DND-41 (cell line): ENCODE results near the gene VCAN.

Source experiments
- ATAC-seq: fragments of 200-7000 bp; cut with Tn5 transposase; 3 replicates; pipeline ENCODE4 v1.9.1; 2021; ENCODE audit warnings: low read depth; ENCODE audit not compliant: insufficient read depth
- DNase-seq: peaks from one replicate; pipeline ENCODE4 v3.0.0-alpha.2; 2020
- H2AFZ ChIP-seq: 2 replicates; pipeline ENCODE4 v1.6.0; 2012; ENCODE audit warnings: low read depth, low read length
- H3K27ac ChIP-seq: 2 replicates; pipeline ENCODE4 v1.5.1; 2012; ENCODE audit warnings: low read length, inconsistent platforms
- H3K27me3 ChIP-seq: fragments of 200-600 bp; sonication (generic); 2 replicates; pipeline ENCODE4 v1.6.0; 2012; ENCODE audit warnings: low read length, mild to moderate bottlenecking, inconsistent platforms; ENCODE audit not compliant: insufficient read depth, poor library complexity
- H3K36me3 ChIP-seq: 2 replicates; pipeline ENCODE4 v1.5.1; 2012; ENCODE audit warnings: low read length, inconsistent platforms; ENCODE audit not compliant: insufficient read depth
- H3K4me1 ChIP-seq: 2 replicates; pipeline ENCODE4 v1.5.1; 2012; ENCODE audit warnings: mild to moderate bottlenecking, low read length; ENCODE audit not compliant: insufficient read depth
- H3K4me2 ChIP-seq: 2 replicates; pipeline ENCODE4 v1.6.0; 2012; ENCODE audit warnings: mild to moderate bottlenecking, moderate library complexity, low read length, inconsistent platforms; ENCODE audit not compliant: insufficient read depth
- H3K4me3 ChIP-seq, 2 experiments: fragments of 200-600 bp in 1 of 2; shearing (Covaris generic) in 1 of 2; 2 replicates each; pipeline ENCODE4 v1.5.1; 2012 to 2016; ENCODE audit warnings: inconsistent platforms in 2 of 2, low read length in 2 of 2, mild to moderate bottlenecking in 2 of 2, low read depth in 1 of 2, moderate library complexity in 1 of 2
- H3K79me2 ChIP-seq: 2 replicates; pipeline ENCODE4 v1.6.0; 2012; ENCODE audit warnings: low read length, inconsistent platforms; ENCODE audit not compliant: insufficient read depth
- H3K9ac ChIP-seq: 2 replicates; pipeline ENCODE4 v1.6.0; 2012; ENCODE audit warnings: low read depth, mild to moderate bottlenecking, inconsistent platforms, low read length, moderate library complexity
- H3K9me3 ChIP-seq: 2 replicates; pipeline ENCODE4 v1.5.1; 2012; ENCODE audit warnings: low read length, moderate library complexity, mild to moderate bottlenecking, inconsistent platforms; ENCODE audit not compliant: insufficient read depth, severe bottlenecking
- H4K20me1 ChIP-seq: 2 replicates; pipeline ENCODE4 v1.6.0; 2012; ENCODE audit warnings: low read length; ENCODE audit not compliant: insufficient read depth
- EZH2 ChIP-seq: IDR thresholded peaks from 3 replicates; pipeline ENCODE4 v1.6.1; 2012; ENCODE audit warnings: borderline replicate concordance, low read depth, mild to moderate bottlenecking, moderate library complexity, low read length, inconsistent platforms; ENCODE audit not compliant: severe bottlenecking
- TF ChIP-seq, protein P1 (sequence below): IDR thresholded peaks from 2 replicates; pipeline ENCODE4 v1.5.1; 2012; ENCODE audit warnings: borderline replicate concordance, low read length, moderate library complexity, mild to moderate bottlenecking; ENCODE audit not compliant: poor library complexity, severe bottlenecking; ENCODE audit errors: extremely low read depth

Gene VCAN

DNA sequence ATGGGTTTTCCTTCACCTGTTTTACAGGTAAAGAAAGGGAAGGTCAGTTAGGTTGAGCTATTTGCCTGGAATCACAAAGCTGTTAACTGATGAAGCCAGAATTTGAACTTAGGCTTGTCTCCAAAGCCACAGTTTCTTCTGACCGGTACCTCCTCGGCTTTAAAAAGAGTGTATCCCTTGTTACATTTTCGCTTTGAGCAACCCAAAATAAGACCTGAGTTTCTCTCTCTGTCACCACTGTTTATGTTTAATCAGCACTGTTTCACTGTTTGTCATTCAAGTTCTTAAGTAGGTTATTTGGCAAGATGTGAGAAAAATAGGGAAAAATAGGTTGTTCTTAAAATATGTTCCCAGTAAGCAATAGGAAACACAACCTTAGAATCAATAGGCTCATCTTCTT lies 84.6 kb downstream of the VCAN start:
- Histone ChIP-seq H2AFZ (no peak overlapping the region), H3K36me3 (no peaks in the 10 kb centered on the region), H3K4me2 (no peak overlapping the region), H3K79me2 (no peaks in the 10 kb centered on the region), H3K27ac (no peak overlapping the region), H3K4me1 (no peaks in the 10 kb centered on the region), H3K9ac (no peak overlapping the region), H4K20me1 (no peaks in the 10 kb centered on the region), H3K9me3 (no peaks in the 10 kb centered on the region), H3K27me3 (no peaks in the 10 kb centered on the region), H3K4me3 (no peak overlapping the region)
- ATAC-seq (no peak), DNase-seq (no peak)
- TF ChIP-seq, protein P1, sequence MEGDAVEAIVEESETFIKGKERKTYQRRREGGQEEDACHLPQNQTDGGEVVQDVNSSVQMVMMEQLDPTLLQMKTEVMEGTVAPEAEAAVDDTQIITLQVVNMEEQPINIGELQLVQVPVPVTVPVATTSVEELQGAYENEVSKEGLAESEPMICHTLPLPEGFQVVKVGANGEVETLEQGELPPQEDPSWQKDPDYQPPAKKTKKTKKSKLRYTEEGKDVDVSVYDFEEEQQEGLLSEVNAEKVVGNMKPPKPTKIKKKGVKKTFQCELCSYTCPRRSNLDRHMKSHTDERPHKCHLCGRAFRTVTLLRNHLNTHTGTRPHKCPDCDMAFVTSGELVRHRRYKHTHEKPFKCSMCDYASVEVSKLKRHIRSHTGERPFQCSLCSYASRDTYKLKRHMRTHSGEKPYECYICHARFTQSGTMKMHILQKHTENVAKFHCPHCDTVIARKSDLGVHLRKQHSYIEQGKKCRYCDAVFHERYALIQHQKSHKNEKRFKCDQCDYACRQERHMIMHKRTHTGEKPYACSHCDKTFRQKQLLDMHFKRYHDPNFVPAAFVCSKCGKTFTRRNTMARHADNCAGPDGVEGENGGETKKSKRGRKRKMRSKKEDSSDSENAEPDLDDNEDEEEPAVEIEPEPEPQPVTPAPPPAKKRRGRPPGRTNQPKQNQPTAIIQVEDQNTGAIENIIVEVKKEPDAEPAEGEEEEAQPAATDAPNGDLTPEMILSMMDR: no peak
- no peak for TF ChIP-seq EZH2

DNA sequence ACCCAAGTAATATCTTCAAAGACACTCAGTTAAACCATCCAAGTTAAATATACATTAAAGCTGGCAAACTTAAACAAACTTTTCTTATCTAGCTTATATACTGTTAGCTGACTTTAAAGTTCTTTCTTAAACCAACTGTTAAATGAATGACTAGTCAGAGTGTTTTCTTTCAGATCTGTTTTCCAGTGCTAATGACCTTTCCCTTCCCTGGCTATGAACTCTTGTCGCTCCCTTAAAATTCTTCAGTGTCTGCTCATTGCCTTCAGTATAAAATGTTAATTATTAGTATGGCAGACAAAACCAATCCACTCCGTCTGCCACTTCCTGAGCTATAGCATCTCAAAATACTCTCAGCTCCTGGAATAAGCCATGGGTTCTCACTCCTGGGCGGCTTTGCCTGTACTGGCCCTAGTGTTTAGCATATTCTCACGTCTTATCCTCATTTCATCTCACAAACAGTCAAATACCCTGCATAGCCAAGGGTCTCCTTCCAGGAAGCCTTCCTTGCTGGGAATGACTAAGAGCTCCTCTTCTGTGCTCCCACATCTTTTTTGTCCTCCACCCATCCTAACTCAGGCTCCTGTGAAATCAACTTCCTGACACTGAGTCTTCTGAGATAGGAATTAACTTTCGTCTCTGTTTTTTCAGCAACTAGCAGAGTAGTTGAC lies 87.7 kb downstream of the VCAN start:
- no peaks in the 10 kb centered on the region for H3K27me3 ChIP-seq
- H3K9me3 ChIP-seq: no peaks in the 10 kb centered on the region
- TF ChIP-seq, protein P1: no peak
- no peak for TF ChIP-seq EZH2
- DNase-seq (no peak), ATAC-seq (no peak)
- H3K36me3 ChIP-seq: no peaks in the 10 kb centered on the region
- no peaks in the 10 kb centered on the region for H3K79me2 ChIP-seq
- no peak overlapping the region for H3K9ac ChIP-seq
- no peak overlapping the region for H2AFZ ChIP-seq
- H3K4me2 ChIP-seq: no peak overlapping the region
- peaks cover 9% of the 10 kb centered on the region for H3K4me1 ChIP-seq
- H3K4me3 ChIP-seq: no peak overlapping the region
- no peak overlapping the region for H3K27ac ChIP-seq
- H4K20me1 ChIP-seq: no peaks in the 10 kb centered on the region

DNA sequence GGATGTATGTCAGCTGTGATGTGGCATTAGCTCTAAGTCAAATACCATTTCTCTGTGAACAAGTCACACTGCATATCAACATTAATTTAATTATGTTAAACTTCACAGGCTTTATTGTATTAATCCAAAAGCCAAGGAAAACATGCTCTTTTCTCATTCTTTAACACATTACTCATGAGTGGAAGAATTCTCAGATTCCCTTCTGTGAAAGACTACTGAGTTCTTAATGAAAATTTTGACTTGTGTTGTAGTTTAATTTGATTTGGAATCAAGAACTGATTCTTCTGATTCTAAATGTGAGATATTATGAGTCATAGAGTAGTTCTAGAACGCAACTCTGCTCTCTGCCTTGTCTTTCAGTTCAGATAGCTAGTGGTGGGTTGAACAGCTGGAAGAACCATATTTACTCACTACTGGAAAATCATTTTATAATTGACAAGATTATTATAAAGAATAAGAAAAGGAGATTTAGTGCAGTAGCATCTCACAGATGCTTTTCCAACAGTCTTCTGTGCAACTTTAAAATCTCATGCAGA lies 90.6 kb downstream of the VCAN start:
- Histone ChIP-seq H3K27me3 (no peaks in the 10 kb centered on the region), H3K27ac (no peak overlapping the region), H3K79me2 (no peaks in the 10 kb centered on the region), H3K4me1 (peaks cover 11% of the 10 kb centered on the region), H2AFZ (no peak overlapping the region), H3K36me3 (no peaks in the 10 kb centered on the region), H3K4me3 (no peak overlapping the region), H3K4me2 (no peak overlapping the region), H3K9me3 (no peaks in the 10 kb centered on the region), H3K9ac (no peak overlapping the region), H4K20me1 (no peaks in the 10 kb centered on the region)
- ATAC-seq (no peak), DNase-seq (no peak)
- TF ChIP-seq, protein P1: no peak
- TF ChIP-seq EZH2: no peak
